ENCODE measurements around the gene RFX6.

RFX6 gene

GRCh38 chr6:116973976-116974375 is 96.9 kb downstream of the RFX6 start:
- DNase-seq = no peak

GRCh38 chr6:116974526-116975316 is 97.7 kb downstream of the RFX6 start:
- DNase-seq = no peak

GRCh38 chr6:116975600-116975999 is 98.6 kb downstream of the RFX6 start:
- no peak for DNase-seq

- no peak for DNase-seq
These were observed 102.5 kb downstream of the RFX6 start for GRCh38 chr6:116979560-116979959.
